ENCODE data around the gene TCERG1L.

The TCERG1L gene

DNA sequence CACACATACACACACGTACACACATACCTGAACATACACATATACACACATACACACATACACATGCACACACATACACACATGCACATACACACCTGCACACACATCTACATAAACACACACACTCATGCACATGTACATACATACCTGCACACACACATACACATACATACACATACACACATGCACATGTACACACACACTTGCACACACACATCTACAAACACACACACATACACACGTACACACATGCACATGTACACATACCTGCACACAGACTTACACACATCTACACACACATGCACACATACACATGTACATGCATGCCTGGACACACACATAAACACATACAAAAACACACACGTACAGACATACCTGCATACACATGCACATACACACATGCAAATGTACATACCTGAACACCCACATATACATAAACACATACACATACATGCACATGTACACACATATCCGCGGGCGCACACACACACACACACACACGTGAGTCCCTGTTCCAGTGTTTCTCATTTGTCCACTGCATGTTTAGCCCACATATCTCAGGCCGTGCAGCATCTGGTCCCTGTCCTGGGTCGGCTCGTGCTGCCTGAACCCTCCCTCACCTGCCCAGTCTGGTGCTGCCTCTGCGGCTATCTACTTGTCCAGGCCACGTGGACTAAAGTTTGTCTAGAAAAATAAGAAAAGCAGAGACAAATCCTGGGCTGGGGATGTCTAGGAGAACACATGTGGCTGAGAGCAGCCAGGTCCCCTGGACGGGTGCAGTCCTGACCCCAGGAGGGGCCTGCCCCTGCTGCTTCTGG, 238.7 kb downstream of the TCERG1L start:
- Mint-ChIP-seq H3K4me1 (ENCODE audit: low read depth) (no peaks in the 10 kb centered on the region), H3K4me3 (no peak overlapping the region), H3K27me3 (no peaks in the 10 kb centered on the region)

DNA sequence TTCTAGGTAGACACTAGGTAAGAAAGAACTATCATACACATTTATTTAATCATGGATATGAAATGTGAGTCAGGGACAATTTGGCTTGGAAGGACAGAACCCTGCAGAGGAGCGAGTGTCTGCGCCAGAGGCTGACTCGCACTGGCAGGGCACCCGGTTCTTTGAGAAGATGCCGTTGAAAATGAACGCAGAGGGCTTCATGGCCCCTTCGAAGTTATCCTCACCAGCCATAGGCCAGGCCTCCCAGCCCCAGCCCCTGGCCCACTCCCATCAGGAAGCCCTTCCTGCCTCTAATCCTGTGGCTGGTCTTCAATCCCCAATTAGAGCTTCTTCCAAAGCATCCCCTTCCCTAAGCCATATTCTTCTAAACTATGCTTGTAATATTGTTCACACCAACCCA, 239.8 kb downstream of the TCERG1L start:
- Mint-ChIP-seq H3K4me3 (no peak overlapping the region), H3K27ac (no peak overlapping the region), H3K4me1 (ENCODE audit: low read depth) (no peaks in the 10 kb centered on the region), H3K27me3 (no peaks in the 10 kb centered on the region), H3K36me3 (ENCODE audit: low read depth) (no peaks in the 10 kb centered on the region), H3K9me3 (no peaks in the 10 kb centered on the region)
- no peak for DNase-seq

More for the DNA sequence above, 238.7 kb downstream of the TCERG1L start:
- Mint-ChIP-seq H3K36me3 (ENCODE audit: low read depth) (no peaks in the 10 kb centered on the region), H3K27ac (no peak overlapping the region), H3K9me3 (no peaks in the 10 kb centered on the region)
- no peak for DNase-seq

DNA sequence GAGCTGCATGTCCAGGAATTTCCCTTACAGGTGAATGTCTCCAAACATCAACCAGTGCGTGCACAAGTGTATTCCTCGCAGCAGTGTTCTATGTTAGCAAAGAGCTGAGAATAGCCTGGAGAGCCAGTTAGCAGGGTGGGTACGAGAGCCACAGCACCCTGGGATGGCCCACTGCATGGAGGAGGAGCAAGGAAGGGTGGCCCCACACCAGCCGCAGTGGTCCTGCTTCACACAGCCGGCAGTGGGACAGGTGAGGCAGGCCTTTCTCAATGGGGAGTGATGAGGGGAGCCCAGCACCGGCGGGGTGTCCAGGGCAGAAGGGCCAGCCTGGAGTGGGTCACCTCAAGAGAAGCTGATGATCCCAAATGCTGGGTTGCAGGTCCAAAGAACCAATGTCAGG, 240.7 kb downstream of the TCERG1L start:
- Mint-ChIP-seq H3K4me3 (no peak overlapping the region), H3K36me3 (ENCODE audit: low read depth) (no peaks in the 10 kb centered on the region), H3K4me1 (ENCODE audit: low read depth) (no peaks in the 10 kb centered on the region), H3K27me3 (no peaks in the 10 kb centered on the region), H3K27ac (no peak overlapping the region), H3K9me3 (no peaks in the 10 kb centered on the region)
- no peak for DNase-seq

DNA sequence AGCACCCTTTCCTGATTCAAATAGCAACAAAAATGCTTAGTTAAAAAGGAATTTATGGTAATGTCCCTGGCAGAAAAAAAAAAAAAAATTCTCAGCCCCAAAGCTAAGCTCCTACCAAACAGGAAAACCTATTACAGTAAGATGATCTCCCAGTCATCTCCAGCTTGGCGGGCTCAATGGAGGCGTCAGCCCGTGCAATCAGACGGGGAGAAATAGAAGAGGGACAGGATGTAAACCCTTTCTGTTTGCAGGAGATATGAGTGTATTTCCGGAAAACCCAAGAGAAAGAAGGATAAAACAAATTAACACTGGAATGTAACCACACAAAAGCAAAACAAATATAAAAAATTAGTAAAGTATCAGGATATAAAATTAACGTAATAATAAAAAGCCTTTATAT, 242.8 kb downstream of the TCERG1L start:
- H3K36me3 Mint-ChIP-seq (ENCODE audit: low read depth): no peaks in the 10 kb centered on the region
- H3K9me3 Mint-ChIP-seq: no peaks in the 10 kb centered on the region
- no peaks in the 10 kb centered on the region for H3K4me1 Mint-ChIP-seq (ENCODE audit: low read depth)
- H3K27ac Mint-ChIP-seq: no peak overlapping the region
- H3K27me3 Mint-ChIP-seq: no peaks in the 10 kb centered on the region
- no peak for DNase-seq
- H3K4me3 Mint-ChIP-seq: no peak overlapping the region

DNA sequence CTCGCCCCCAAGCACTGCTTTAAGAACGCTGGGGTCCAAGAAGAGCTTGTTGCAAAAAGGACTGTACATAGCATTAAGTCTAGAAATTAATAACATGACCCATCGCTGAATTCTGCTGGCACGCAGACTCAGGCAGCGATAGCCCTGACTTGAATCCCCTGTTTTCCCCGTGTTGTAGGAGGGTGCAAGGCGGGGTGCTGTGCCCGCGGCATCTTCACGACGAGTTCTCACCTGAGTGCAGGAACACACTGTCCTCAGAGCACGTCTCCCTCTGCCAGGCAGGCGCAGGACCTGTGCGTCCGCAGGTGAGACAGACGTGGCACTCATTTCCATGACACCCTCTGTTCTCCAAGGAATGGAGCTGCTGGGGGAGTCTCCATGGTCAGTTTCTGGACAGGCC, 243.2 kb downstream of the TCERG1L start:
- H3K4me3 Mint-ChIP-seq: no peak overlapping the region
- no peaks in the 10 kb centered on the region for H3K27me3 Mint-ChIP-seq
- H3K4me1 Mint-ChIP-seq (ENCODE audit: low read depth): no peaks in the 10 kb centered on the region
- DNase-seq: no peak
- no peaks in the 10 kb centered on the region for H3K36me3 Mint-ChIP-seq (ENCODE audit: low read depth)
- H3K9me3 Mint-ChIP-seq: no peaks in the 10 kb centered on the region
- no peak overlapping the region for H3K27ac Mint-ChIP-seq

DNA sequence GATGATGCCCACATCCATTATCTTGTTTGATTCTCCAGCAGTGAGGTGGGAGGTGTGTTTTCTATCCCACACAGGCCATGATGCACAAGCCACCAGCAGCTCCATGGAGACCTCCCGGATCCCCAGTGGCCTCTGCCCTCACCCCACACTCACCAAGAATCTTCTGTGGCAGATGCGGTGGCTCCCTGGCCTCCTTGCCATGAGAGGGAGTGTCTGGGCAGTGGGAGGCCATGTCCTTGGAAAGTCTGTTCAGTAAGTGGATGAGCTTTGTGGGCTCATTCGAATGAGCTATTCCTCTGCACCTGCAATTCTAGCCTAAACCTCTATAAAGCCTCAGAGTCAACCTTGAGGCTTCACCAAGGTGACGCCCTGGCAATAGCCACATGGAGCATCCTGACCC, 243.8 kb downstream of the TCERG1L start:
- H3K27me3 Mint-ChIP-seq: no peaks in the 10 kb centered on the region
- no peaks in the 10 kb centered on the region for H3K36me3 Mint-ChIP-seq (ENCODE audit: low read depth)
- H3K27ac Mint-ChIP-seq: no peak overlapping the region

DNA sequence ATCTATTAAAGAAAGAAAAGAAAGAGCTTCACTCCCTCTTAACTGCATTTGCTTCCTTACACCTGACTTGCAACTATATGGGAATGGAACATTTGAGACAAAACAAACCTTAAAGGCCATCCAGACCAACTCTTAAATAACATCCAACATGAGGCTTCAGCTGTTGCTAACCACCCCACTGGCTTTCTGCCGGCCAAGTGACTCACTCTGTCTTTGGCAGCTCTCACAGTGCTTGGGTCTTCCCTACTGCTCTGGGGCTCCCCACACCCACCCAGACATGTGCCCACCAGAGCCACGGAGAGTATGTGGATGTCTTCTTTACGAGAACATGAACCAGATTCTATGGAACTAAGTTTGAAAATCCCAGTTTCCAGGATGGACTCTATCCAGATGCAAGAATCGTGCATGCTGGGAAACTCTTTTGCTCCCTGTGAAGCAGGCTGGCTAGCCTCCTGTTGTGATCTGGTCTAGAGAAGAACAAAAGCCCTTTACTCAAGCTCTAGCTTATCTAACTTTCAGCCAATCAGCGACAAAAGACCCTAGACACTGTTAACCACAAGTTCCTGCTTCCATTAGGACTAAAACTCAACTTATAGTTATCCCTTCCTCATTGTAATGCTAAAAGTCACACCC, 245.7 kb downstream of the TCERG1L start:
- Mint-ChIP-seq H3K4me1 (ENCODE audit: low read depth) (no peaks in the 10 kb centered on the region), H3K27me3 (no peaks in the 10 kb centered on the region), H3K9me3 (no peaks in the 10 kb centered on the region), H3K36me3 (ENCODE audit: low read depth) (no peaks in the 10 kb centered on the region), H3K27ac (no peak overlapping the region), H3K4me3 (no peak overlapping the region)
- DNase-seq: no peak

More for the DNA sequence above, 243.8 kb downstream of the TCERG1L start:
- Mint-ChIP-seq H3K9me3 (no peaks in the 10 kb centered on the region), H3K4me1 (ENCODE audit: low read depth) (no peaks in the 10 kb centered on the region), H3K4me3 (no peak overlapping the region)
- no peak for DNase-seq

DNA sequence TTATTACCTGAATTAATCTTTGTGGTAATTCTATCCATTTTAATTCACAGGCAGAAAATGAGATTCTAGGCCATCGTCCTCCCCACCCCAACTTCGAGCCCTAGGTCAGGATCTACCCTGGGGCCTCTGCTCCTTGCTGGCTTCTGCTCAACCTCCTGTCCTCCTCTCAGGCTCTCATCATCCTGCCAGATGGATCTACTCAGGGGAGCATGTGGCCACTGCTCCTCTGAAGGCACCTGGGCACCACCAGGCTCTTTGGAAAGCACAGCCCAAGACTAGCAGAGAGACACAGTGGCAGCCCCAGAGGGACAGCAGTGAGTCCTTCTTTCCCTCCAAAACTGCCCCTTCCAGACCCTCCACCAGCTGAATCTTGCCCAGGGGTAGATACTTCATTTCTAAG, 248.2 kb downstream of the TCERG1L start:
- peaks cover 11% of the 10 kb centered on the region for H3K9me3 Mint-ChIP-seq
- H3K27ac Mint-ChIP-seq: no peak overlapping the region
- H3K27me3 Mint-ChIP-seq: no peaks in the 10 kb centered on the region
- no peaks in the 10 kb centered on the region for H3K4me1 Mint-ChIP-seq (ENCODE audit: low read depth)
- DNase-seq: no peak
- no peak overlapping the region for H3K4me3 Mint-ChIP-seq
- H3K36me3 Mint-ChIP-seq (ENCODE audit: low read depth): no peaks in the 10 kb centered on the region

DNA sequence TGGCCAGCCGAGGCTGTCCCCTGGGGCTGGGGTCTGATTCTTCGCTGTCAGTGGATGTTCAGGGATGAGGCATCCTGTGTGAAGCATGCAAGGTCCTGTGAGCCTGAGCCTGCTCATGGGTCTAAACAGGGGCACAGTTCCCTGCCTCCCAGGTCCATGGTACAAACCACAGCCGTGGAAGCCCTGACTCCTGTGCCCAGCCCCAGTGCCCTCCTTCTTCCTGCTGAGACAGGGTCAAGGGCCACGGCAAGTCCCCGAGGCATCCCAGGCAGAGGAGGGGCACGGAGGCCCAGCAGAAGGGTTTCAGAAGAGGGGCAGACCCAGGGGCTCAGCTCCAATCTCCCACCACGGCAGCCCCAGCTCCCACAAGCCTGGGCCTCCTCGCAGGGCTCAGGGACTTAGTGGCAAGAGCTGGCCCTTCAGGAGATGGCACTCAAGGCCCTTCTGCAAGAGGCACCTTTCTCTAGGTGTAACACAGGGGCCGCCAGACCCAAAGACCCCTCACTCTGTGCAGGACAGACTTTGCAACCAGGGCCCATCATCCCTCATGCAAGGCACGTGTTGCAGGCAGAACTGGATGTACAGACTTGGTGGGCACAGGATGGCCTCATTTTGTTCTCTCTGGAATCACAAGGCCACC, 248.8 kb downstream of the TCERG1L start:
- Mint-ChIP-seq H3K27ac (no peak overlapping the region), H3K4me1 (ENCODE audit: low read depth) (no peaks in the 10 kb centered on the region), H3K4me3 (no peak overlapping the region), H3K27me3 (no peaks in the 10 kb centered on the region), H3K36me3 (ENCODE audit: low read depth) (no peaks in the 10 kb centered on the region), H3K9me3 (peaks cover 15% of the 10 kb centered on the region)
- no peak for DNase-seq

DNA sequence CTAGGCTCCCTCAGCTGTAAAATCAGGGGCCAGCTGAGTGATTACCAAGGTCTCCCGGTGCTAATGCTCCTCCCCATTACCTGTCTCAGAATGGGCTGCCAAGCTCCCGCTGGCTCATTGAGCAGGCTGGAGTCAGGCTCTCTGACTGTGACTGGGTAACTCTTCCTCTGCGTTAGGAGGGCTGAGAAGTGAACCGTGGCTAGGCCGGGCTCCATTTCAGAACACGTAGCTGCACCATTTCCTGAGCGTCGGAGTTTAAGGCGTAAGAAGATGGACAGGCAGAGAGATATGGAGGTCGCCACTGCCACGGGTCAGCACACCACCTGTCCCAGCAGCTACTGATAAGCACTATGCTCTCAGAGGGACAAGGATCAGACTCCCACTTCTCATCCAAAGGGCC, 250.3 kb downstream of the TCERG1L start:
- Mint-ChIP-seq H3K4me3 (no peak overlapping the region), H3K9me3 (peaks cover 15% of the 10 kb centered on the region), H3K36me3 (ENCODE audit: low read depth) (no peaks in the 10 kb centered on the region), H3K27ac (no peak overlapping the region), H3K27me3 (no peaks in the 10 kb centered on the region), H3K4me1 (ENCODE audit: low read depth) (no peaks in the 10 kb centered on the region)
- no peak for DNase-seq

DNA sequence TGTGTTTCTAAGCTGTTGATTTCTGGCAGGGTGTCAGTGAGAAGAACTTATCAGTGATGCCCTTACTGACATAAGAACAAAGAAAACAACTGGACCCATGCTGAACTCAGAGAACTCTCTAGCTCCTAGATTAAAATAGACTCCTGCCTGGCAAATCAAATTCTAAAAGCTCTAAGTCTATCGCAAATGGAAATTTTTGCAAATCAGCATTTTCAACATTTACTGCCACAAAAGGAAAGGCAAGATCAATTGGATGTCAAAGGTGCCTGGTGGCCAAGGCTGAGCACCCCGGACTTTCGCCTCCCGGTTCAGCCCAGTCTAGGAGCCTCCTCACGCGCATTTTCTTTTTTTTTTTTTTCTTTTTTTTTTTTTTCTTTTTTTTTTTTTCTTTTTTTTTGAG, 251.6 kb downstream of the TCERG1L start:
- Mint-ChIP-seq H3K27me3 (no peaks in the 10 kb centered on the region), H3K36me3 (ENCODE audit: low read depth) (no peaks in the 10 kb centered on the region), H3K4me1 (ENCODE audit: low read depth) (no peaks in the 10 kb centered on the region), H3K27ac (no peak overlapping the region), H3K4me3 (no peak overlapping the region), H3K9me3 (peaks cover 15% of the 10 kb centered on the region)
- DNase-seq: no peak

DNA sequence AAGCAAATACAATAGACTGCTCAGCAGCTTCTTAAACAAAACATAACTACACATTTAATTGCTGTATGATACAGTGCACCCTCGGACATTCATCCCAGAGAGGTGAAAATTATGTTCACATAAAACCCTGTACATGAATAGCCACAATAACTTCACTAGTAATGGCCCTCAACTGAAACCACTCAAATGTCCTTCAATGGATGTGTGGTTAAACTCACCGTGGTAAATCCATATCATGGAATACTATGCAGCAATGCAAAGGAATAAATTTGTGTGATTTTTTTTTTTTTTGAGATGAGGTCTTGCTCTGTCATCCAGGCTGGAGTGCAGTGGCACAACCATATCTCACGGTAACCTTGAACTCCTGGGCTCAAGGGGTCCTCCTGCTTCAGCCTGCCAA, 252.7 kb downstream of the TCERG1L start:
- H3K4me3 Mint-ChIP-seq: no peak overlapping the region
- DNase-seq: no peak
- H3K9me3 Mint-ChIP-seq: peaks cover 15% of the 10 kb centered on the region
- H3K27ac Mint-ChIP-seq: no peak overlapping the region
- H3K36me3 Mint-ChIP-seq (ENCODE audit: low read depth): no peaks in the 10 kb centered on the region
- no peaks in the 10 kb centered on the region for H3K4me1 Mint-ChIP-seq (ENCODE audit: low read depth)
- H3K27me3 Mint-ChIP-seq: no peaks in the 10 kb centered on the region

DNA sequence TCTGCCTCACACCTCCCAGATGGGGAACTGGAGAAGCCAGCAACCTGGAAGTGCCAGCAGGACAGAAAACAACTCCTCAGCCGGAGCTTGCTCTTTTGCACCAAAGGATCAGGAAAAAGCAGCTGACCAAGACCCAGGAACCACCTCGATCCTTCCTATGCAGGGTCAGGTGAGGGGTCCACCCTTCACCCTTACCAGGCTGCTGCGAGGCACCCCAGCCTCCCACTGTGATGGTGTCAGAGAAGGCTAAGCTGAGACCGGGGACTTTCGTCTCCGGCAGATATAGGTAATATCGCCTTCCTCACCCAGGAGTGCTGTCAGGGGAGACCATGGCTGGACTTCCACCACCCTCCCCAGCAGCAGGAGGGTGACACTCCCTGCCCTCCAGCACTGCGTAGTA, 254.7 kb downstream of the TCERG1L start:
- no peak overlapping the region for H3K4me3 Mint-ChIP-seq
- peaks cover 15% of the 10 kb centered on the region for H3K9me3 Mint-ChIP-seq
- no peak for DNase-seq
- no peaks in the 10 kb centered on the region for H3K4me1 Mint-ChIP-seq (ENCODE audit: low read depth)
- no peaks in the 10 kb centered on the region for H3K36me3 Mint-ChIP-seq (ENCODE audit: low read depth)
- H3K27me3 Mint-ChIP-seq: no peaks in the 10 kb centered on the region
- no peak overlapping the region for H3K27ac Mint-ChIP-seq

DNA sequence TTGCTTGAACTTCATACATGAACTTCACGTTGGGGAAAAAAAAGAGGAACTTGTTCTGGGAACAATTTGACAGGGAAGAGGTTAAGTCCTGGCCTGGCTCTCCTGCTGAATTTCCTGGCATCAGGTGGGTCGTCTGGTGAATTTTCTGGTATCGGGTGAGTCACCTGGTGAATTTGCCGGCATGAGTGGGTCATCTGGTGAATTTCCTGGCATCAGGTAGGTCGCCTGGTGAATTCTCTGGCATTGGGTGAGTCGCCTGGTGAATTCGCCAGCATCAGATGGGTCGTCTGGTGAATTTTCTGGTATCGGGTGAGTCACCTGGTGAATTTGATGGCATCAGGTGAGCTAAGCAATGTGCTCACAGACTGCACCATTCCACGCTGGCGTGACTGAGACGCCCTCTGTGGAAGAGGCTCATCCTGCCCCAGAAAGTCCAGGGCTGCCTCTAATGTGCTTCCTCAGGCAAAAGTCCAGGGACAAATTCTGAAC, 255.4 kb downstream of the TCERG1L start:
- H3K4me1 Mint-ChIP-seq (ENCODE audit: low read depth): no peaks in the 10 kb centered on the region
- H3K9me3 Mint-ChIP-seq: peaks cover 15% of the 10 kb centered on the region
- H3K27ac Mint-ChIP-seq: no peak overlapping the region
- no peak for DNase-seq
- H3K36me3 Mint-ChIP-seq (ENCODE audit: low read depth): no peaks in the 10 kb centered on the region
- H3K4me3 Mint-ChIP-seq: no peak overlapping the region
- H3K27me3 Mint-ChIP-seq: no peaks in the 10 kb centered on the region

DNA sequence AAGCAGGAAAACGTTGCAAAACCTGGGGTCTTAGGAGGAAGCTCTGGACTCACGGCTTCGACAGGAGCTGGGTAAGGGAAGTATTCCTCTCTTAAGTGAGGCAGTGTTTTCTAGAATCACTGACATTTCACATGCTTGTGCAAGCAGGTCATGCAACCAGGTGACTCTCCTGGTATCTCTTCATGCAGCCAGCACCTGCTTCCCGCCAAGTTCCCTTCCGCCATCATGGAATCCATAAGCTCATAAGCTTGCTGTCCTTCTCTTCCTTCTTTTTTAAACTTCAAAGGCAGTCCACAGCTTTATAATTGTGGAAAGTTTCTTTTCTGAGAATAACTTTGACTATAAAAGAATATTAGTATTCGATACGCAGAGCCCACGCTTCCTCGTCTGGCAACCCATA, 256.1 kb downstream of the TCERG1L start:
- no peak overlapping the region for H3K4me3 Mint-ChIP-seq
- DNase-seq: no peak
- H3K27me3 Mint-ChIP-seq: no peaks in the 10 kb centered on the region
- H3K36me3 Mint-ChIP-seq (ENCODE audit: low read depth): no peaks in the 10 kb centered on the region
- H3K9me3 Mint-ChIP-seq: peaks cover 15% of the 10 kb centered on the region
- H3K4me1 Mint-ChIP-seq (ENCODE audit: low read depth): no peaks in the 10 kb centered on the region
- H3K27ac Mint-ChIP-seq: no peak overlapping the region

Measured in activated T-cell treated with anti-CD3 and anti-CD28 coated beads, Interleukin-2, amount 50 U/mL, for 24 hours (primary cell).